SK-N-SH (cell line): ENCODE data around the gene RAB3C. TPM values are rescaled to one million over a fixed set of nuclear protein-coding genes. Genes with fewer than 3 reads are reported as not detected.

Source experiments
- CTCF ChIA-PET: fragments of 300-600, 350-600 bp; formaldehyde crosslinking; extraction: SDS; loops from one replicate; lab custom pipeline; 2021; lab: Yijun Ruan, JAX
- POLR2A ChIA-PET: fragments of 350-600 bp; sonication (Branson Sonifier 250); formaldehyde crosslinking; extraction: SDS; loops from one replicate; lab custom pipeline; 2020; ENCODE audit warnings: antibody characterized with exemption, inconsistent platforms; lab: Yijun Ruan, JAX
- DNase-seq: peaks from one replicate; pipeline ENCODE4 v3.0.0; 2012
- H2AFZ ChIP-seq: fragments of 200-600 bp; sonication (generic); 2 replicates; pipeline ENCODE4 v1.8.1; 2016; ENCODE audit warnings: antibody characterized with exemption, mild to moderate bottlenecking, low read depth
- H3F3A ChIP-seq: fragments of 200-600 bp; sonication (generic); replicated peaks from 2 replicates; pipeline ENCODE3; 2016; ENCODE audit warnings: antibody characterized with exemption, mild to moderate bottlenecking; ENCODE audit not compliant: insufficient read depth
- H3K27ac ChIP-seq, 2 experiments: fragments of 200-500 bp in 1 of 2; fragments of 200-600 bp in 1 of 2; sonication (Bioruptor generic) in 1 of 2; sonication (generic), shearing (Covaris generic) in 1 of 2; 2 replicates each; pipeline versions ENCODE4 v1.5.1 to v1.6.1; 2014 to 2016; ENCODE audit warnings: low read depth in 2 of 2, inconsistent platforms in 1 of 2, low read length in 1 of 2, mild to moderate bottlenecking in 1 of 2, mixed read lengths in 1 of 2
- H3K27me3 ChIP-seq: fragments of 200-600 bp; sonication (generic), shearing (Covaris generic); 2 replicates; pipeline ENCODE4 v1.6.1; 2016; ENCODE audit warnings: mixed run types; ENCODE audit not compliant: insufficient read depth
- H3K36me3 ChIP-seq, 2 experiments: fragments of 200-500 bp in 1 of 2; fragments of 200-600 bp in 1 of 2; sonication (Bioruptor generic) in 1 of 2; sonication (generic) in 1 of 2; replicated peaks in 1 of 2; 2 replicates each; pipeline versions ENCODE3 to v1.5.1; 2014 to 2016; ENCODE audit warnings: low read length in 1 of 2, mild to moderate bottlenecking in 1 of 2; ENCODE audit not compliant: insufficient read depth in 2 of 2, control insufficient read depth in 1 of 2
- H3K4me1 ChIP-seq, 2 experiments: fragments of 200-500 bp in 1 of 2; fragments of 200-600 bp in 1 of 2; sonication (Bioruptor generic) in 1 of 2; sonication (generic), shearing (Covaris generic) in 1 of 2; 2 replicates each; pipeline versions ENCODE4 v1.5.1 to v1.6.1; 2014 to 2016; ENCODE audit warnings: low read depth in 1 of 2, low read length in 1 of 2, mixed run types in 1 of 2; ENCODE audit not compliant: insufficient read depth in 2 of 2, control insufficient read depth in 1 of 2
- H3K4me2 ChIP-seq: fragments of 200-600 bp; sonication (generic), shearing (Covaris generic); 2 replicates; pipeline ENCODE4 v1.6.1; 2017; ENCODE audit warnings: mixed run types
- H3K4me3 ChIP-seq, 2 experiments: fragments of 200-500 bp in 1 of 2; fragments of 200-600 bp in 1 of 2; sonication (Bioruptor generic) in 1 of 2; sonication (generic), shearing (Covaris generic) in 1 of 2; 2 replicates each; pipeline versions ENCODE4 v1.5.1 to v1.8.1; 2014 to 2016; ENCODE audit warnings: low read depth in 2 of 2, inconsistent platforms in 1 of 2, low read length in 1 of 2, mild to moderate bottlenecking in 1 of 2, mixed read lengths in 1 of 2, moderate library complexity in 1 of 2
- H3K79me2 ChIP-seq: fragments of 200-600 bp; sonication (generic); 2 replicates; pipeline ENCODE4 v1.8.1; 2017; ENCODE audit warnings: mild to moderate bottlenecking; ENCODE audit not compliant: insufficient read depth
- H3K9ac ChIP-seq: fragments of 200-600 bp; sonication (generic); 2 replicates; pipeline ENCODE4 v1.6.1; 2017; ENCODE audit warnings: mixed run types
- H3K9me2 ChIP-seq: fragments of 200-600 bp; sonication (generic); 2 replicates; pipeline ENCODE4 v1.6.1; 2017; ENCODE audit warnings: mixed run types
- H3K9me3 ChIP-seq: fragments of 200-600 bp; sonication (generic); 2 replicates; pipeline ENCODE4 v1.6.1; 2017; ENCODE audit warnings: mixed run types, mild to moderate bottlenecking, moderate library complexity
- H4K20me1 ChIP-seq: fragments of 200-600 bp; sonication (generic); 2 replicates; pipeline ENCODE4 v1.6.1; 2017; ENCODE audit warnings: mild to moderate bottlenecking, mixed run types; ENCODE audit not compliant: insufficient read depth
- CHD2 ChIP-seq: fragments of 150-350 bp; IDR thresholded peaks from 2 replicates; pipeline ENCODE4 v1.6.1; 2018; ENCODE audit warnings: low read length; ENCODE audit not compliant: partially characterized antibody
- CTCF ChIP-seq: fragments of 200-600 bp; sonication (generic); IDR thresholded peaks from 2 replicates; pipeline ENCODE4 v1.6.1; 2017; ENCODE audit warnings: antibody characterized with exemption, mild to moderate bottlenecking, moderate library complexity
- FOXM1 ChIP-seq: IDR thresholded peaks from 2 replicates; pipeline ENCODE4 v1.4.0; 2012; ENCODE audit warnings: low read depth, mild to moderate bottlenecking
- GABPA ChIP-seq: IDR thresholded peaks from 2 replicates; pipeline ENCODE4 v1.4.0; 2012; ENCODE audit warnings: low read depth, mild to moderate bottlenecking
- GATA2 ChIP-seq: sonication (generic); formaldehyde crosslinking; IDR thresholded peaks from 2 replicates; pipeline ENCODE4 v1.5.0; 2020; ENCODE audit warnings: mild to moderate bottlenecking, missing genetic modification reagents
- IRF3 ChIP-seq: fragments of 150-350 bp; IDR thresholded peaks from 2 replicates; pipeline ENCODE4 v1.6.1; 2016; ENCODE audit warnings: mild to moderate bottlenecking, low read depth, low read length
- MAX ChIP-seq: IDR thresholded peaks from 2 replicates; pipeline ENCODE4 v1.4.0; 2012; ENCODE audit warnings: low read depth
- NFIC ChIP-seq: IDR thresholded peaks from 2 replicates; pipeline ENCODE4 v1.4.0; 2012; ENCODE audit warnings: borderline replicate concordance
- NRF1 ChIP-seq: IDR thresholded peaks from 2 replicates; pipeline ENCODE4 v1.6.1; 2012; ENCODE audit warnings: low read depth, mild to moderate bottlenecking, low read length
- POLR2AphosphoS5 ChIP-seq: IDR thresholded peaks from 2 replicates; pipeline ENCODE4 v1.6.1; 2012; ENCODE audit warnings: low read depth, low read length
- RFX5 ChIP-seq: IDR thresholded peaks from 2 replicates; pipeline ENCODE4 v1.6.1; 2012; ENCODE audit warnings: mild to moderate bottlenecking, improper control_type of control experiment, low read length
- RXRA ChIP-seq: IDR thresholded peaks from 2 replicates; pipeline ENCODE4 v1.4.0; 2012; ENCODE audit warnings: low read depth, mild to moderate bottlenecking, borderline replicate concordance
- SIN3A ChIP-seq: IDR thresholded peaks from 2 replicates; pipeline ENCODE4 v1.6.1; 2012; ENCODE audit warnings: low read depth, mild to moderate bottlenecking, low read length, moderate library complexity, borderline replicate concordance
- SMC3 ChIP-seq: IDR thresholded peaks from 2 replicates; pipeline ENCODE4 v1.6.1; 2012; ENCODE audit warnings: low read depth, low read length, improper control_type of control experiment
- TAF1 ChIP-seq: IDR thresholded peaks from 2 replicates; pipeline ENCODE4 v1.6.1; 2012; ENCODE audit warnings: low read depth, mild to moderate bottlenecking, low read length, moderate library complexity, borderline replicate concordance
- TCF12 ChIP-seq: IDR thresholded peaks from 2 replicates; pipeline ENCODE4 v1.4.0; 2012
- USF1 ChIP-seq: IDR thresholded peaks from 2 replicates; pipeline ENCODE4 v1.4.0; 2012; ENCODE audit warnings: low read depth, borderline replicate concordance
- ZBTB33 ChIP-seq: IDR thresholded peaks from 2 replicates; pipeline ENCODE4 v1.4.0; 2012; ENCODE audit warnings: low read depth, borderline replicate concordance
- WGBS: methylation state at CpG from one replicate; pipeline ENCODE4 v1.1.6; 2017; ENCODE audit warnings: low lambda C conversion rate; 5-methylcytosine and 5-hydroxymethylcytosine counted together
- polyA plus RNA-seq, 3 experiments: library from polyadenylated mRNA; depleted of rRNA; stranded (reverse); fragments of >200 nt; gene quantifications; 2 replicates each; pipeline ENCODE4 v1.2.3, GENCODE V29; 2012

Gene RAB3C
- polyA plus RNA-seq, 1 of the 3 experiments (the other 2 are of a cell fraction), result 0.03 TPM

GRCh38 chr5:58687079-58687478, 104.2 kb downstream of the RAB3C start:
- no peak overlapping the region for H3K27ac ChIP-seq
- no peaks in the 10 kb centered on the region for H4K20me1 ChIP-seq
- H3K9me2 ChIP-seq, result no peaks in the 10 kb centered on the region
- ChIA-PET POLR2A (no interaction called here), CTCF (interaction anchor here (0.9 kb wide), 1 partner anchor 16 kb away, joined by 5 read pairs; no protein-coding TSS in a partner anchor)
- no peak overlapping the region for H3K9ac ChIP-seq
- no peaks in the 10 kb centered on the region; a peak in 1 of 4 replicates for H3K4me1 ChIP-seq
- no peak for DNase-seq
- H3K4me2 ChIP-seq, result no peak overlapping the region
- H3K9me3 ChIP-seq, result no peaks in the 10 kb centered on the region
- no peaks in the 10 kb centered on the region for H3K79me2 ChIP-seq
- no peak overlapping the region for H3K4me3 ChIP-seq
- H3F3A ChIP-seq, result no peaks in the 10 kb centered on the region
- no peaks in the 10 kb centered on the region for H3K36me3 ChIP-seq
- 18% methylated on average over 2 of the region's 2 CpGs for WGBS
- no peak for TF ChIP-seq CTCF
- TF ChIP-seq FOXM1, result no peak
- H3K27me3 ChIP-seq, result no peaks in the 10 kb centered on the region
- H2AFZ ChIP-seq, result no peak overlapping the region

GRCh38 chr5:58687595-58687994, 104.7 kb downstream of the RAB3C start:
- H3K4me2 ChIP-seq, result no peak overlapping the region
- H3K79me2 ChIP-seq, result no peaks in the 10 kb centered on the region
- no peaks in the 10 kb centered on the region for H3K27me3 ChIP-seq
- H3K27ac ChIP-seq, result no peak overlapping the region
- H3K9ac ChIP-seq, result no peak overlapping the region
- H3K4me1 ChIP-seq, result no peaks in the 10 kb centered on the region; a peak in 1 of 4 replicates
- no peaks in the 10 kb centered on the region for H3F3A ChIP-seq
- no peaks in the 10 kb centered on the region for H3K9me3 ChIP-seq
- no peaks in the 10 kb centered on the region for H3K36me3 ChIP-seq
- ChIA-PET POLR2A (no interaction called here), CTCF (interaction anchor here (1.3 kb wide), 1 partner anchor 189 kb away, joined by 3 read pairs; no protein-coding TSS in a partner anchor)
- H2AFZ ChIP-seq, result no peak overlapping the region
- H3K9me2 ChIP-seq, result no peaks in the 10 kb centered on the region
- H3K4me3 ChIP-seq, result no peak overlapping the region
- no peaks in the 10 kb centered on the region for H4K20me1 ChIP-seq
- DNase-seq, result no peak
- TF ChIP-seq CHD2, result no peak
- no peak for TF ChIP-seq NFIC
- no peak for TF ChIP-seq SMC3
- no peak for TF ChIP-seq NRF1
- no peak for TF ChIP-seq RFX5
- no peak for TF ChIP-seq RXRA
- no peak for TF ChIP-seq ZBTB33
- TF ChIP-seq USF1, result no peak
- no peak for TF ChIP-seq GABPA
- TF ChIP-seq SIN3A, result no peak
- no peak for TF ChIP-seq CTCF
- no peak for TF ChIP-seq POLR2AphosphoS5
- no peak for TF ChIP-seq GATA2 (CRISPR knock-in tag)
- TF ChIP-seq TAF1, result no peak
- TF ChIP-seq TCF12, result no peak
- TF ChIP-seq MAX, result no peak
- TF ChIP-seq IRF3, result no peak
